ENCODE measurements around the gene LMNB1. TPM values are rescaled to one million over a fixed set of nuclear protein-coding genes. Genes with fewer than 3 reads are reported as not detected.

The LMNB1 gene
- total RNA-seq, 1 experiment from 2014 or later, result 211 TPM

GRCh38 chr5:126755593-126755992 lies 21.3 kb upstream of the LMNB1 start:
- Histone ChIP-seq H3K27me3 (ENCODE audit: insufficient read depth, low read length) (no peaks in the 10 kb centered on the region), H3K18ac (ENCODE audit: insufficient read length, low read depth, low read length) (no peak overlapping the region), H3K14ac (ENCODE audit: insufficient read depth, low read length) (no peak overlapping the region), H3K23me2 (ENCODE audit: insufficient read length, low read depth, low read length, poor library complexity, severe bottlenecking) (no peaks in the 10 kb centered on the region), H2AK5ac (ENCODE audit: insufficient read length, low read length) (no peak overlapping the region), H2AFZ (ENCODE audit: low read length) (no peak overlapping the region), H2BK20ac (ENCODE audit: low read depth, low read length, poor library complexity, severe bottlenecking) (no peak overlapping the region), H3K79me1 (ENCODE audit: insufficient read depth, low read depth, low read length, poor library complexity, severe bottlenecking) (no peaks in the 10 kb centered on the region), H4K20me1 (ENCODE audit: control insufficient read depth, insufficient read depth, insufficient read length) (no peaks in the 10 kb centered on the region), H2BK12ac (ENCODE audit: insufficient read length, low read depth, low read length) (no peak overlapping the region), H3K9me3 (ENCODE audit: control insufficient read depth, low read depth, low read length) (no peaks in the 10 kb centered on the region), H3K9ac (ENCODE audit: extremely low read depth, insufficient read length, low read length) (no peak overlapping the region), H3K4ac (ENCODE audit: low read depth, low read length) (no peak overlapping the region), H3K79me2 (ENCODE audit: insufficient read depth, low read length) (no peaks in the 10 kb centered on the region), H4K8ac (replicated peaks; ENCODE audit: insufficient read length, low read depth, low read length) (no peak overlapping the region), H3K56ac (ENCODE audit: insufficient read length, low read depth, low read length) (no peak overlapping the region), H2BK15ac (ENCODE audit: low read depth, low read length) (0 out of 2 replicates have a peak overlapping the region, but pooled peaks have one; percentile 2), H3K4me2 (ENCODE audit: insufficient read depth, insufficient read length, low read length) (no peak overlapping the region), H4K5ac (ENCODE audit: insufficient read length, low read depth, low read length) (no peak overlapping the region), H2BK5ac (ENCODE audit: insufficient read length, low read length) (no peak overlapping the region), H2BK120ac (ENCODE audit: low read depth, low read length, poor library complexity, severe bottlenecking) (no peak overlapping the region), H4K91ac (ENCODE audit: insufficient read length, low read depth, low read length) (no peak overlapping the region), H3T11ph (ENCODE audit: low read length) (no peak overlapping the region), H3K23ac (ENCODE audit: insufficient read length, low read depth, low read length) (no peak overlapping the region), H3K27ac (ENCODE audit: insufficient read length, low read depth, low read length) (no peak overlapping the region), H3K4me1 (ENCODE audit: insufficient read depth, low read length) (no peaks in the 10 kb centered on the region; the same call in 1 of the 2 replicates)
- no peak for DNase-seq
- H3K27ac Mint-ChIP-seq, result no peak overlapping the region
- no peaks in the 10 kb centered on the region for H3K27me3 Mint-ChIP-seq (ENCODE audit: low read depth)
- no CpG with 5 or more reads among the region's 4 CpGs for WGBS (ENCODE audit: extremely low coverage, insufficient read length, low lambda C conversion rate)
- H3K4me1 Mint-ChIP-seq, result peaks cover 7% of the 10 kb centered on the region in 2 experiments
- H3K36me3 Mint-ChIP-seq (ENCODE audit: insufficient read depth in 1 of 3, low read depth in 3 of 3), result no peaks in the 10 kb centered on the region
- H3K4me3 Mint-ChIP-seq, result no peak overlapping the region
- no peak for TF ChIP-seq CTCF (conservative IDR thresholded peaks at IDR 0.05)
- no peaks in the 10 kb centered on the region; a peak in 1 of 5 replicates for H3K9me3 Mint-ChIP-seq

Data from H9 (cell line).